Limb (tissue), 2 donors: ENCODE results near the gene PPARG.
"Not testable (repeated sequence)": the region's sequence is repeated elsewhere in the genome, so short reads cannot be mapped to it uniquely, and the experiment has no call there.

Experiments
- DNase-seq, 2 donors: peaks; one replicate each; pipeline ENCODE4 v3.0.0-alpha.2; 2016; ENCODE audit errors: extremely low spot score in 2 of 2

PPARG gene

GRCh38 chr3:12288182-12289129, at the start of gene PPARG:
Gene PPARG (plus strand): TSS chr3:12289070. CDS start chr3:12379712, 90,642 bp downstream.
- peak in 1 of 2 donors; percentile 63 for DNase-seq

GRCh38 chr3:12239301-12239700, 49.6 kb upstream of the PPARG start:
- DNase-seq, result no peak

GRCh38 chr3:12242772-12243171, 46.1 kb upstream of the PPARG start:
- no peak for DNase-seq

- DNase-seq, result no peak
These were observed 42.2 kb upstream of the PPARG start for GRCh38 chr3:12246497-12247163.

GRCh38 chr3:12247411-12247810, 41.5 kb upstream of the PPARG start:
- DNase-seq, result no peak

- no peak for DNase-seq
These were observed 39.4 kb upstream of the PPARG start for GRCh38 chr3:12249519-12249918.

- no peak for DNase-seq
These were observed 36.0 kb upstream of the PPARG start for GRCh38 chr3:12252889-12253288.

GRCh38 chr3:12253516-12254343, 35.1 kb upstream of the PPARG start:
- no peak for DNase-seq

GRCh38 chr3:12255393-12255792, 33.5 kb upstream of the PPARG start:
- DNase-seq, result no peak

GRCh38 chr3:12258911-12259310, 30.0 kb upstream of the PPARG start:
- no peak for DNase-seq

- not testable (repeated sequence) for DNase-seq
These were observed 26.7 kb upstream of the PPARG start for GRCh38 chr3:12262173-12262572.

GRCh38 chr3:12265508-12265907, 23.4 kb upstream of the PPARG start:
- no peak for DNase-seq

GRCh38 chr3:12266038-12266437, 22.8 kb upstream of the PPARG start:
- DNase-seq, result no peak

- DNase-seq, result no peak
These were observed 21.4 kb upstream of the PPARG start for GRCh38 chr3:12267376-12268030.

GRCh38 chr3:12268049-12268735, 20.7 kb upstream of the PPARG start:
- no peak for DNase-seq

- no peak for DNase-seq
These were observed 17.9 kb upstream of the PPARG start for GRCh38 chr3:12270976-12271375.

- no peak for DNase-seq
These were observed 15.7 kb upstream of the PPARG start for GRCh38 chr3:12273045-12273695.

GRCh38 chr3:12275974-12276650, 12.8 kb upstream of the PPARG start:
- no peak for DNase-seq

GRCh38 chr3:12276827-12277226, 12.0 kb upstream of the PPARG start:
- DNase-seq, result not testable (repeated sequence)

GRCh38 chr3:12278566-12278965, 10.3 kb upstream of the PPARG start:
- DNase-seq, result no peak
